PFSK-1 (cell line): Measurements from ENCODE around the gene ANKRD40.

Source experiments
- POLR2AphosphoS5 ChIP-seq: IDR thresholded peaks from 2 replicates; pipeline ENCODE4 v1.6.1; 2012; ENCODE audit warnings: low read depth, mild to moderate bottlenecking, control low read depth, low read length, moderate library complexity
- REST ChIP-seq, 2 experiments: IDR thresholded peaks; 2 replicates each; pipeline versions ENCODE4 v1.6.1 to v1.8.0; 2011 to 2012; ENCODE audit warnings: low read depth in 2 of 2, low read length in 2 of 2, control low read depth in 1 of 2, inconsistent platforms in 1 of 2, mild to moderate bottlenecking in 1 of 2, moderate library complexity in 1 of 2; ENCODE audit not compliant: insufficient read depth in 1 of 2
- SIN3A ChIP-seq: IDR thresholded peaks from 2 replicates; pipeline ENCODE4 v1.6.1; 2012; ENCODE audit warnings: mild to moderate bottlenecking, low read length, moderate library complexity, borderline replicate concordance; ENCODE audit not compliant: insufficient read depth
- TAF1 ChIP-seq: IDR thresholded peaks from 2 replicates; pipeline ENCODE4 v1.6.1; 2012; ENCODE audit warnings: low read length, control low read depth, borderline replicate concordance; ENCODE audit not compliant: insufficient read depth

DNA sequence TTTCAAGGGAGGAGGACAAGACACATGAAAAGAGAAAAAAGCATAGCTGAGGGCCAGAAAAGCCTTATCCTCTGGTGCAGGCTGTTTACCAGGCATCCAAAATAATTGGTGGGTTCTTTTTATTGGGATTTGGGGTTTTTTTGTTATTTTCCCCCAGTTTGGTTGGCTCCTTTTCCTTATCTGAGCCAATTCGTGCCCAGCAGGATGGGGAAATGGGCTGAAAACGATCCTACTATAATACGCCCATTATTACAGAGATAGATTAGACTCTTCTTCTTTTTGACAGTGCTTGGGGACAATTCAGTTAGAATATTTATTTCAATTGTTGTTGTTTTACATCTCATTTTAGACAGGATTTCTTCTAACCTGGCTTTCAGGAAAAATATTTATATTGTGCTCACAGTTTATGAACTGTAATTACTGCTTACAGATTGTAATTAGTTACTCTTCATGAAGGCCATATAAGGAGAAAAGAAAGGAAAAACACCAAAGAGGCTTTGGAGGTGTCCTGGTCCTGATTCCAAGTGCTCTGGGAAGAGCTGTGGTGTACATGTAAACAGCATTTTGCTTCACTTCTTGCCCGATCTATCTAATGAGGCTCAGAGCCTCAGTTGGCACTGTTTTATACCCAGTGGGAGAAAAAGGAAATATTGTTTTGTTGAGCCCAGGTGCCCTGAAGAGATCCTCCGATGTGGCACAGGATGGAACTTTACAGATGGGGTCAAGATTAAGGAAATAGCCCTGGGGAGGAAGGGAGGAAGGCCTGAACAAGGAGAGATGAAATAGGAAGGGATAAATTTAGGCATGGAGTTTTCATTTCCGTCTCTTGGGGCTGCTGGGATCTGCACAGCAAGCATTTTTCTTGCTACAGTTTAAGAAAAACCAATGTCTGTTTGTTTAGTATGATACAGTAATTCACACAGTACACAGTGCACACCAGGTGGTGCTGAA, 611 bp upstream of the ANKRD40 start:
- TF ChIP-seq POLR2AphosphoS5 (no peak), REST (IDR thresholded peaks at IDR 0.05; ENCODE audit: insufficient read depth in 1 of 2, low read depth in 2 of 2, low read length in 2 of 2) (no peak), TAF1 (no peak), SIN3A (no peak)
